Right cardiac atrium (tissue), 5 donors: Measurements from ENCODE around the gene MYOCD. TPM values are rescaled to one million over a fixed set of nuclear protein-coding genes. Genes with fewer than 3 reads are reported as not detected.

Source experiments
- ATAC-seq, 2 donors: fragments of 200-7000 bp; cut with Tn5 transposase; one replicate each; pipeline versions ENCODE4 v1.8.0 to v1.9.1; 2020; ENCODE audit warnings: moderate library complexity in 2 of 2, mild to moderate bottlenecking in 1 of 2
- DNase-seq, 3 donors: peaks; one replicate each; pipeline ENCODE4 v3.0.0-alpha.2; 2020
- H3K27ac ChIP-seq: one replicate; pipeline ENCODE4 v1.5.1; 2013; ENCODE audit warnings: mild to moderate bottlenecking, low read length, control low read depth, moderate library complexity
- H3K27me3 ChIP-seq: one replicate; pipeline ENCODE4 v1.6.1; 2013; ENCODE audit not compliant: control insufficient read depth, insufficient read depth
- H3K4me1 ChIP-seq: one replicate; pipeline ENCODE4 v1.6.1; 2013; ENCODE audit warnings: low read length; ENCODE audit not compliant: control insufficient read depth, insufficient read depth
- H3K4me3 ChIP-seq: one replicate; pipeline ENCODE4 v1.5.1; 2013; ENCODE audit warnings: low read length, control low read depth
- H3K9me3 ChIP-seq: one replicate; pipeline ENCODE4 v1.6.1; 2013; ENCODE audit warnings: low read length; ENCODE audit not compliant: control insufficient read depth
- WGBS: extraction: QIAGEN DNeasy Blood & Tissue Kit; methylation state at CpG from one replicate; pipeline ENCODE4 v1.1.7; 2013; 5-methylcytosine and 5-hydroxymethylcytosine counted together
- intact Hi-C, 4 donors: fragments of 100-400 bp; cut with DNase I; formaldehyde crosslinking; loops; one replicate each; pipeline versions ENCODE4 v1.11.0 to v1.14.0; 2022 to 2023
- polyA plus RNA-seq: library from polyadenylated mRNA; stranded (reverse); fragments of 200-250 nt; gene quantifications from one replicate; pipeline ENCODE4 v1.2.3, GENCODE V29; 2013
- total RNA-seq, 4 donors: library from RNA; stranded (reverse); fragmentation: NEBNext Ultra II Directional; extraction: Animal tissue kit (Norgen Biotek cat#: 25700); gene quantifications; one replicate each; pipeline ENCODE4 v1.2.1, GENCODE V29; 2021
- donor health status: healthy with polysubstance abuse.
- donor health status: DM: no; HTN: yes; CAD: no.
- donor health status: DM: no; HTN: no; CAD: no.
- donor health status: DM: no; HTN: yes; CAD: no; lungs with severe emphysema.
- donor health status: DM: yes; HTN: yes; CAD: no.

MYOCD gene
- total and polyA plus RNA-seq, 5 donors = 12.9 to 65.3 (median 50.7) TPM

DNA sequence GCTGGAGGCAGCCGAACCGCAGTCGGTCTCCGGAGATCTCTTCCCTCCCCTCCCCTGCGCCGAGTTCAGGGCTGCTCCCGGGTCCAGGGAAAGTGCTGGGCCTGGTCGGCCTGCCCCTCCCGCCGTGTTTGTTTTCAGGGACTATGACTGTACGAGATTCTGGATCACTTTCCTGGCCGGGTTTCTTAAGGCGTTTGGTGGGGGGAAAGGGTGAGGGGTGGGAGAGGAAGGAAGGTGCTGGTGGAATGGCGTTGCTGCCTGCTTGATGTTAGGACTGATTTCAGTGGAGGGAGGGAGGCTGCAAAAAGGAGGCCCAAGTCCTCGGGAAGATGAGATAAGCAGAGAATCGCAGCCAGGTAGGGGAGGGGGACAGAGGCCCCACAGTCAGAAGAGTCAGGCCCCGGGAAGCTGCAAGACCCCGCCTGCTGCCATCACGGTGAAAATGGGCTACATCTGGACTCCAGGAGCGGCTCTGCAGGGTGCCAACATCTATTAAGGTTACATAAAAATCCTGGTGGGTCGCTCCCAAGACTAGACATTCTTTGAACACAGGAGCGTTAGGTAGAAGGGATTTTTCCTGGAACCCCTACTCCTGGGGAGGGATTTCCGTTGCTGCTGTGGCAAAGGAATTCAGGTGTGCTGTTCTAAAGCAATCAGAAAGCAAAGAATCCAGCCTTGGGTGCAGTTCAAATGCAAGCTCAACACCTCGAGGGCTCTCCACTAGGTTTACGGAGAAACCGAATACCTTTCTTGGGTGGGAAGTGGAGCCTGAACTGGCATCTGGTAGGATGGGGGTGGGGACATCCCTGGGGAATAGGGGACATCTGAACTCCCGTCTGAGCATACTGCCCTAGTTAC lies 124.8 kb downstream of the MYOCD start:
- Histone ChIP-seq H3K4me1 (no peaks in the 10 kb centered on the region), H3K4me3 (peak overlapping the region; percentile 64), H3K9me3 (no peaks in the 10 kb centered on the region), H3K27me3 (no peaks in the 10 kb centered on the region), H3K27ac (no peak overlapping the region)
- peak; percentile 7 to 44 for ATAC-seq
- peak in 2 of 3 donors; percentile 52 to 54 for DNase-seq
- WGBS = 24% methylated on average over 27 of the region's 27 CpGs
- intact Hi-C loops = no loop called here

DNA sequence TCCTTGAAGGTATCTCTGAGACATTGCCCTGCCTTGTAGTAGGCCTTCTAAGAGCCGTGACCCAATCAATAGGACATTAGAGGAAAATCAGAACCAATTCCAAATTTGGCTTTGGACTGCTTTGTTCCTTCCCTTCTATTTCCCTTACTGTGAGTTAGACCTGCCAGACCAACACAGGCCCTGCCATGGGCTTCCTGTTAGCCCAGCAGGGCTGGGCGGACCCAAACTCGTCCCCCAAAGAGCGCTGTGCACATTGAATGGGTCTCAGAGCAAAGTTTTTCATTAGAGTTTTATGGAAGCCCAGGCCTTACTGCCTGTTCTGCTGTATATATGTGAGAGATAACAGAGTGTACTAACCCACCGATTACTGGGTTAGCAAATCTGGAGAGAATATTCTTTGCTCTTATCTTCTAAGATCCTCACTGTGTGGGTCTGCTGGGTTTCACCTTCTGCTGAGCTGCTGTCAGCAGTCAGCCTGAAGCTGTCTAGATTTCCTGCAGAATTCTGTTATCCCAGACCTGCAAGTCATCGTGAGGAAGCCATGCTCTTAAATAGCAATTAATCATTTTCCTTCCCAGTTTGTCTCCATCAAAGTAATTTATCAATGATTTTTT lies 129.3 kb downstream of the MYOCD start:
- ATAC-seq = peak in 1 of 2 donors; percentile 55
- 54% methylated on average over 6 of the region's 6 CpGs for WGBS
- Histone ChIP-seq H3K4me3 (no peak overlapping the region), H3K27me3 (no peaks in the 10 kb centered on the region), H3K27ac (no peak overlapping the region), H3K9me3 (no peaks in the 10 kb centered on the region), H3K4me1 (no peaks in the 10 kb centered on the region)
- intact Hi-C loops = no loop called here
- DNase-seq = no peak

DNA sequence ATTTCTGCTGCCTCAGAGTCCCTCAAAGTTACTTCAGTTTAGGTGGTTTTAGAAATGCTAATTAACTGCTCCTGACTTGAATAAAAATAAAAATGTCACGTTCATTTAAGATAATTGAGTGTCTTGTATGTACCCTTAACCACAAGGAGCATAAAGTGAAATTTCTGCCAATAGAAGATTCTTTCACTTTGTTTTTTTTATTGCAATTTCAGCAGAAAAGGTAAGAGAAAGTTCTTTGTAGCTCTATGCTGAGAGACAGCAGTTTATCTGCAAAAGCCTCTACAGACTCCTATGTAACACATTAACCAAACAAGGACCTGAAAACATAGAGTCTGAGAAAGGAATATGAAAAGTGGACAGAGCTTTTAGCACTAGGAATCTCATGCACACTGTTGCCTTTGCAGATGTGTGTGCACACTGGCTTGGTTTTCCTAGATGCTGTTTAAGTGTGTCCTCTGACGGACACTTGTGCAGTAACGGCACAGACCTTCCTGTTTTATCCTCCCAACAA lies 135.2 kb downstream of the MYOCD start:
- no peaks in the 10 kb centered on the region for H3K4me1 ChIP-seq
- no peaks in the 10 kb centered on the region for H3K9me3 ChIP-seq
- WGBS = 68% methylated on average over 3 of the region's 3 CpGs
- intact Hi-C loops = no loop called here
- ATAC-seq = no peak
- H3K27ac ChIP-seq = no peak overlapping the region
- H3K27me3 ChIP-seq = no peaks in the 10 kb centered on the region
- no peak for DNase-seq
- H3K4me3 ChIP-seq = no peak overlapping the region

DNA sequence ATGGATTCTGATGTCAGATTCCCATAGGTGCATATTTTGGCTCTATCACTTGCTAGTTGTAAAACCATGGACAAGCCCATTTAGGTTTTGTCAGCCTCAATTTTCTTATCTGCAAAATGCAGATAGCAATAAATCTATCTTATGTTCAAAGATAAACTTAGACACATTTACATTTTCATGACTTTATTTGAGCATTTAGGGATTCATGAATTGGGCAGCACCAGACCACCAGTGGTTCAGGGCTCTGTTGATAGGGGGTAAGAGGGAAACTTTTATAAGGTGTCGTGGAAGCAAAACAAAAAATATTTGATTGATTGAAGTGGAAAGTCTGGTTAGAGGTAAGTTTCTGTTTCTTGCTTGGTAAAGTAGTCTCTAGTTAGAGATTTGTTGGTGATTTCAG lies 140.9 kb downstream of the MYOCD start:
- H3K9me3 ChIP-seq = no peaks in the 10 kb centered on the region
- intact Hi-C loops = no loop called here
- 90% methylated on average over 1 of the region's 1 CpG for WGBS
- H3K27me3 ChIP-seq = no peaks in the 10 kb centered on the region
- H3K27ac ChIP-seq = no peak overlapping the region
- no peaks in the 10 kb centered on the region for H3K4me1 ChIP-seq
- DNase-seq (no peak), ATAC-seq (no peak)
- H3K4me3 ChIP-seq = no peak overlapping the region

DNA sequence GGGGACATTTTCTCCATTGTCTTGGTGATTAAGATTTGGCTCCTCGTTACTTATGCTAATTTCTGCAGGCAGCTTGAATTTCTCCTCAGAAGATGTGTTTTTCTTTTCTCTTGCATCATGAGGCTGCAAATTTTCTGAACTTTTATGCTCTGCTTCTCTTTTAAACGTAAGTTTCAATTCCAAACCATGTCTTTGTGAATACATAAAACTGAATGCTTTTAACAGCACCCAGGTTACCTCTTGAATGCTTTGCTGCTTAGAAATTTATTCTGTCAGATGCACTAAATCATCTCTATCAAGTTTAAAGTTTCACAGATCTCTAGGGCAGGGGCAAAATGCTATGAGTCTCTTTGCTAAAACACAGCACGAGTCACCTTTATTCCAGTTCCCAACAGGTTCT lies 143.0 kb downstream of the MYOCD start:
- no peak for DNase-seq
- 83% methylated on average over 3 of the region's 3 CpGs for WGBS
- Histone ChIP-seq H3K4me3 (no peak overlapping the region), H3K27ac (no peak overlapping the region), H3K4me1 (no peaks in the 10 kb centered on the region), H3K9me3 (no peaks in the 10 kb centered on the region), H3K27me3 (no peaks in the 10 kb centered on the region)
- ATAC-seq = no peak
- intact Hi-C loops = no loop called here

DNA sequence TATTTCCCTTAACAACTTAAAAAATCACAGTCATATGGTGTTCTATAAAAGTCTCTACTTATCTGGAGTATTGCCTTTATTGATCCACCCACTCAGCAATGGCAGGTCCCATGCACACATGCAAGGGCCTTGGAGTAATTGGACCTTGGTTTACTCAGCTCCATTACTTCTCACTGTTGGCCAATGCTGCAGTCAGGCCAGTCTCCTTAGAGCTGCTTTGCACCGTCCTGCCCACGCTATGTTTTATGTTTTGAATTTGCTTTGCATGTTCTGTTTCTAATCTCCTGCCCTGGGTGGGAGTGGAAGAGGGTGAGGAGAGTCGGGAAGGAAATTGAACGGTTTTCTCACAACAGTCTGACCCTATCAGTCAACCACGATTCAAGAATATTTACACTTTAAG lies 147.2 kb downstream of the MYOCD start:
- Histone ChIP-seq H3K9me3 (no peaks in the 10 kb centered on the region), H3K27me3 (no peaks in the 10 kb centered on the region), H3K4me3 (no peak overlapping the region), H3K27ac (no peak overlapping the region), H3K4me1 (no peaks in the 10 kb centered on the region)
- 36% methylated on average over 5 of the region's 5 CpGs for WGBS
- intact Hi-C loops = no loop called here
- ATAC-seq = peak; percentile 29 to 61
- DNase-seq = peak in 1 of 3 donors; percentile 38

DNA sequence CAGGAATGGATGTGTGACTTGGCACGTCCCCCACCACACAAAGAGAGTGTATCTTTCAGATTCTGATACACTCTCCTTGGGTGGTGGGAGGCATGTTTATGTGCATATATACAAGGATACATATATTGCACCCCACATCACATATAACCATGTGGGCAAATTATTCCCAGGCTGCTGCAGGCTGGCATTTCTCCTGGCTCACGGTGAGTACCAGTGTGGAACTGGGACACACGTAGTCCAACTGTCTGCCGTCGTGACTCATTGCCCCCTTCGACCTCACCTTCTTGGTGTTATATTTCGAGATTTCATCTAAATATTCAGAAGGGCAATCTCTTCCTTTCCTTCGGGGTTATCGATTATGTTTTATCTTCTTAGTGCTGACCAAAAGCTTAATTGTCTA lies 148.0 kb downstream of the MYOCD start:
- ATAC-seq (no peak), DNase-seq (no peak)
- Histone ChIP-seq H3K27ac (no peak overlapping the region), H3K4me3 (no peak overlapping the region), H3K4me1 (no peaks in the 10 kb centered on the region), H3K9me3 (no peaks in the 10 kb centered on the region), H3K27me3 (no peaks in the 10 kb centered on the region)
- WGBS = 79% methylated on average over 9 of the region's 9 CpGs
- intact Hi-C loops = no loop called here

DNA sequence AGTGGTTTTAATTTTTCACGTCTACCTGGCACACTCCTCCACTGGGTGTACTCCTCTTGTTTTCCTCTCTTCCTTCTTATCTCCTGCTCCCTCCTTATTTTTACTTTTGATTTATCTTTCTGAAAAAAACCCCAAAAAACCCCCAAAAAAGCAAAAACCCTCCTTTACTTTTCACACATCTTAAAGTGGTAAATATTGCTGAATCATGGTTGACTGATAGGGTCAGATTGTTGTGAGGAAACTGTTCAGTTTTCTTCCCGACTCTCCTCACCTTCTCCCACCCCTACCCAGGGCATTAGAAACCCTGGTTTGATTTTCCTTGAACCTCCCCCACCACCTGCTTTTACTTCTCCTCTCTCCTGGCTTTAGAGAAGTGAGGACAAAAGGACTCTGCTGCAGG lies 149.0 kb downstream of the MYOCD start:
- 66% methylated on average over 2 of the region's 2 CpGs for WGBS
- H3K4me1 ChIP-seq = no peaks in the 10 kb centered on the region
- no peaks in the 10 kb centered on the region for H3K27me3 ChIP-seq
- DNase-seq = no peak
- ATAC-seq = no peak
- intact Hi-C loops = no loop called here
- no peak overlapping the region for H3K27ac ChIP-seq
- no peak overlapping the region for H3K4me3 ChIP-seq
- no peaks in the 10 kb centered on the region for H3K9me3 ChIP-seq

DNA sequence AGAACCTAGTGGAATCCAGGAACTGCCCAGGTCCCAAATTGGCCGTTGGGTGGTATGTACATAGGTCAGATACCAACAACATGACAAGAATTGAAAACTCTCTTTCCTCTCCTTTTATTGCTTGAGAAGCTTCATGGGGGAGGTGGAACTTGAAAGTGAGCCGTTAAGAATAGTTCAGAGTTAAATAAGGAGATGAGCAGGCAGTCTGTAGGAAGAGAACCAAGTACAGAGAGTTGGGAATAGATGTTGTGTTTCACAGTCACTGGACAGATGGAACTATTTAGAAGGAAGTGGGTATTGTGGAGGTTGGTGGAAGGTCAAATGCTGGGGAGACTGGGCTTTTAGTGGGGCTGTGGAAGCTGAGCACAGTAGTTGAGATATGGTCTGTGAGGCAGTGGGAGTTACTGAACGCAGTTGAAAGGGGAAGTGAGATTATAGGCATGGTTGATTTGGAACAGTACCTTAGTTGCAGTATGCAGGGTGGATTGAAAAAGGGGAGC lies 150.0 kb downstream of the MYOCD start:
- WGBS = 53% methylated on average over 3 of the region's 3 CpGs
- no peak overlapping the region for H3K4me3 ChIP-seq

More for the DNA sequence above, 150.0 kb downstream of the MYOCD start:
- Histone ChIP-seq H3K9me3 (no peaks in the 10 kb centered on the region), H3K27me3 (no peaks in the 10 kb centered on the region), H3K4me1 (no peaks in the 10 kb centered on the region), H3K27ac (no peak overlapping the region)
- DNase-seq (no peak), ATAC-seq (no peak)
- intact Hi-C loops = no loop called here
